ENCODE measurements around the gene DPH6. TPM values are rescaled to one million over a fixed set of nuclear protein-coding genes. Genes with fewer than 3 reads are reported as not detected.
"Not testable (repeated sequence)": the region's sequence is repeated elsewhere in the genome, so short reads cannot be mapped to it uniquely, and the experiment has no call there.

The DPH6 gene
- total and polyA plus RNA-seq, 12 donors: 6.1 to 25.8 (median 22.9) TPM

DNA sequence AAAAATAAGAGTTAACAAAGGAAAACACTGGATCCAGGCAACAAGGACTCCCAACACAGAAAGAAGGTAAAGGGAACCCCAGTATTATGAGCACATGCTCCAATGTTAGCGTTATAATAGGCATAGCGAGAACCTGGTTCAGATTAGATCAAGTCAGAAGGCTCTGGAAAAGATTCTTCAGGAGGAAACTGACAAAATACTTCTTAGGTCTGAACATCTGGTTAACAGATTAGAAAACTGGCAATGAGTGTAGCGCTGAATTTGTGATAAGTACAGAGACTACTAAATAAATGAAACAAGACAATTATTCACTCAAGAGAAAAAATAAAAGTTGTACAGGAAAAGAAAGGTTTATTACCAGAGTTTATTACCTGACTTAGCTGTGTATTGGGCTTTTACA, 146.1 kb downstream of the DPH6 start:
- intact Hi-C loops (cut with DNase I): no loop called here

DNA sequence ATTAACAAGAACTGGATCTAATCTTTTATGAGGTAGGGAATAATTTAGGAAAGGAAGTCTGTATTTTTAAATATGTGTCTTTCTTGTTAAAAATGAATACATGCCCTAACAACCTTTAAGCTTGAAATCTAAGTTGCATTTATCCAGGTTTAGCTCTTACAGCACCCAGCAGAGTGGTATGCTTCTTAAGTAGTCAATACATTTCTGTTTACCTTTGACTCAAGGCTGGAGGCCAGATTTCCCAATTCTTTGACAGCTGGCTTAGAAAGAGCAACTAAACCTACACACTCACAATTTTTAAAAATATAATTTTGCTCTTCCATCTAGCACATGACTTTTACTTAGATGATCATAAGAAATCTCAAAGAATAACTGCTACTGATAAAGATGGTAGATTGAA, 148.9 kb downstream of the DPH6 start:
- peaks cover 0 to 8% (median 0%) of the 10 kb centered on the region in 9 donors for H3K4me1 ChIP-seq
- TF ChIP-seq, protein P1, sequence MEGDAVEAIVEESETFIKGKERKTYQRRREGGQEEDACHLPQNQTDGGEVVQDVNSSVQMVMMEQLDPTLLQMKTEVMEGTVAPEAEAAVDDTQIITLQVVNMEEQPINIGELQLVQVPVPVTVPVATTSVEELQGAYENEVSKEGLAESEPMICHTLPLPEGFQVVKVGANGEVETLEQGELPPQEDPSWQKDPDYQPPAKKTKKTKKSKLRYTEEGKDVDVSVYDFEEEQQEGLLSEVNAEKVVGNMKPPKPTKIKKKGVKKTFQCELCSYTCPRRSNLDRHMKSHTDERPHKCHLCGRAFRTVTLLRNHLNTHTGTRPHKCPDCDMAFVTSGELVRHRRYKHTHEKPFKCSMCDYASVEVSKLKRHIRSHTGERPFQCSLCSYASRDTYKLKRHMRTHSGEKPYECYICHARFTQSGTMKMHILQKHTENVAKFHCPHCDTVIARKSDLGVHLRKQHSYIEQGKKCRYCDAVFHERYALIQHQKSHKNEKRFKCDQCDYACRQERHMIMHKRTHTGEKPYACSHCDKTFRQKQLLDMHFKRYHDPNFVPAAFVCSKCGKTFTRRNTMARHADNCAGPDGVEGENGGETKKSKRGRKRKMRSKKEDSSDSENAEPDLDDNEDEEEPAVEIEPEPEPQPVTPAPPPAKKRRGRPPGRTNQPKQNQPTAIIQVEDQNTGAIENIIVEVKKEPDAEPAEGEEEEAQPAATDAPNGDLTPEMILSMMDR (IDR thresholded peaks at IDR 0.05): no peak
- no peaks in the 10 kb centered on the region for H3K9me3 ChIP-seq
- H3K4me3 ChIP-seq: no peak overlapping the region
- peaks cover 0 to 6% (median 0%) of the 10 kb centered on the region in 9 donors for H3K36me3 ChIP-seq
- ATAC-seq: no peak
- intact Hi-C loops (cut with DNase I): no loop called here
- H3K27ac ChIP-seq: no peak overlapping the region
- H3K27me3 ChIP-seq: no peaks in the 10 kb centered on the region
- DNase-seq: no peak

More for the DNA sequence above, 146.1 kb downstream of the DPH6 start:
- no peaks in the 10 kb centered on the region for H3K9me3 ChIP-seq
- peaks cover 0 to 9% (median 0%) of the 10 kb centered on the region in 9 donors for H3K36me3 ChIP-seq
- 66 to 74% methylated on average over 3 of the region's 3 CpGs for WGBS, 2 donors
- no peaks in the 10 kb centered on the region for H3K4me1 ChIP-seq
- H3K27ac ChIP-seq: no peak overlapping the region
- no peak for ATAC-seq
- DNase-seq: no peak
- H3K27me3 ChIP-seq: no peaks in the 10 kb centered on the region
- no peak overlapping the region for H3K4me3 ChIP-seq
- TF ChIP-seq, protein P1 (IDR thresholded peaks at IDR 0.05): no peak

DNA sequence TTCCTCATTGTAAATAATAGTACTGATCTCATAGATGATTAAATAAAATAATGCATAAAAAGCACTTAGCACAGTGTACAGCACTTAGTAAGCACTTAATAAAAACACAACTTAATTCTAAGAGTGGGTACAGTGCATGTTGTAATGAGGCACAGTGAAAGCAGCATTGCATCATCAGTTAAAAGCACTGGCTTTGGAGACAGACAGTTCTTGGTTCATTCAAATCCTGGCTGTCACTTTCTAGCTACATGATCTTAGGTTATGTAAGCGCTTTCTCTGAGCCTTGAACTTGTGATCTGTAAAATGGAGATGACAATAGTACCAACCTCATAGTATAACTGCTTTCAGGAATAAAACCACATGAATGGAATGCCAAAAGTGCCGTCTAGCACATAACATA, 151.5 kb downstream of the DPH6 start:
- Histone ChIP-seq H3K27ac (no peak overlapping the region), H3K27me3 (no peaks in the 10 kb centered on the region), H3K4me1 (peaks cover 0 to 8% (median 0%) of the 10 kb centered on the region in 9 donors), H3K9me3 (peaks cover 0 to 3% (median 0%) of the 10 kb centered on the region in 11 donors), H3K36me3 (peaks cover 0 to 7% (median 0%) of the 10 kb centered on the region in 9 donors), H3K4me3 (no peak overlapping the region)
- TF ChIP-seq, protein P1 (IDR thresholded peaks at IDR 0.05): no peak
- intact Hi-C loops (cut with DNase I): no loop called here
- DNase-seq (no peak), ATAC-seq (no peak)
- 97 to 98% methylated on average over 2 of the region's 2 CpGs for WGBS, 2 donors

DNA sequence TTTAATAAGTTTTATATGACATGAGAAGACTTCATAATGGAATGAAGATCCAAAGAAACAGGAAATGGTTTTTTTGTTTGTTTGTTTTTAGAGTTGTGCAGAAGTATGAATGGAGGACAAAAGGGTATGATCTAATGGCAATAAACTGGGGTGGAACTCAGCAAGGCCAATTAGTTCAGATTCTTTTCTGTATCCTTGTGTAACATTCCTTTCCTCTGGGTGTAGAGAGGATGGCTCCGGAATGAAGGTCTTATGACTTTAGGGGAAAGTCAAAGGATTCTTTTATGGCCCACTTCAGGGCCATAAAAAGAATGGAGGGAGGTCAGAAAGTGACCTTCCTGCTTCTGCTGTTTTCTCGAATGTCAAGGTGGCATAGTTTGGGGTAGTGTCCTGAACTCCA, 152.6 kb downstream of the DPH6 start:
- 80 to 90% methylated on average over 2 of the region's 2 CpGs for WGBS, 2 donors
- Histone ChIP-seq H3K27ac (no peak overlapping the region), H3K4me3 (no peak overlapping the region)

DNA sequence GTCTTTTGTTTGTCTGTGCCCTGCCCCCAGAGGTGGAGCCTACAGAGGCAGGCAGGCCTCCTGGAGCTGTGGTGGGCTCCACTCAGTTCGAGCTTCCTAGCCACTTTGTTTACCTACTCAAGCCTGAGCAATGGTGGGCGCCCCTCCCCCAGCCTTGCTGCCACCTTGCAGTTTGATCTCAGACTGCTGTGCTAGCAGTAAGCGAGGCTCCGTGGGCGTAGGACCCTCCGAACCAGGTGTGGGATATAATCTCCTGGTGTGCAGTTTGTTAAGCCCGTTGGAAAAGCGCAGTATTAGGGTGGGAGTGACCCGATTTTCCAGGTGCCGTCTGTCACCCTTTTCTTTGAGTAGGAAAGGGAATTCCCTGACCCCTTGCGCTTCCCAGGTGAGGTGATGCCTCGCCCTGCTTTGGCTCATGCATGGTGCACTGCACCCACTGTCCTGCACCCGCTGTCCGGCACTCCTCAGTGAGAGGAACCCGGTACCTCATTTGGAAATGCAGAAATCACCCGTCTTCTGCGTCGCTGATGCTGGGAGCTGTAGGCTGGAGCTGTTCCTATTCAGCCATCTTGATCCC, 154.5 kb downstream of the DPH6 start:
- H3K4me3 ChIP-seq; H3K4me1 ChIP-seq; H3K27ac ChIP-seq; ATAC-seq; H3K9me3 ChIP-seq; H3K36me3 ChIP-seq; DNase-seq; intact Hi-C loops (cut with DNase I); H3K27me3 ChIP-seq: not testable (repeated sequence)
- WGBS, 2 donors: 96 to 99% methylated on average over 18 of the region's 18 CpGs

More for the DNA sequence above, 152.6 kb downstream of the DPH6 start:
- intact Hi-C loops (cut with DNase I): no loop called here
- TF ChIP-seq, protein P1 (IDR thresholded peaks at IDR 0.05): no peak
- DNase-seq (no peak), ATAC-seq (no peak)
- Histone ChIP-seq H3K36me3 (peaks cover 0 to 7% (median 0%) of the 10 kb centered on the region in 9 donors), H3K4me1 (peaks cover 0 to 8% (median 0%) of the 10 kb centered on the region in 9 donors), H3K9me3 (peaks cover 0 to 3% (median 0%) of the 10 kb centered on the region in 11 donors), H3K27me3 (no peaks in the 10 kb centered on the region)
